NCI-H128 (cell line): ENCODE measurements around the gene FAM193B.

Source experiments
- DNase-seq: peaks from one replicate; lab custom pipeline; 2025; ENCODE audit not compliant: unreplicated experiment; lab: John Stamatoyannopoulos, UW

FAM193B gene

GRCh38 chr5:177554474-177555111, at the start of gene FAM193B:
TSS of gene FAM193B (minus strand) at chr5:177554563. CDS start at chr5:177554458, 105 bp downstream.
- peak; percentile 67 for DNase-seq

GRCh38 chr5:177604116-177604521, 49.8 kb upstream of the FAM193B start:
- no peak for DNase-seq

GRCh38 chr5:177603631-177604030, 49.3 kb upstream of the FAM193B start:
- no peak for DNase-seq

GRCh38 chr5:177602458-177602830, 48.1 kb upstream of the FAM193B start:
- no peak for DNase-seq

- DNase-seq = no peak
These were observed 47.5 kb upstream of the FAM193B start for GRCh38 chr5:177601577-177602457.

- no peak for DNase-seq
These were observed 46.8 kb upstream of the FAM193B start for GRCh38 chr5:177601126-177601525.

- no peak for DNase-seq
These were observed 46.2 kb upstream of the FAM193B start for GRCh38 chr5:177600508-177601018.

GRCh38 chr5:177599731-177600507, 45.6 kb upstream of the FAM193B start, which contains the start of gene B4GALT7:
TSS of gene B4GALT7 (plus strand) at chr5:177600132. CDS start at chr5:177600211, 79 bp downstream.
- DNase-seq = peak; percentile 44

GRCh38 chr5:177598477-177598876, 44.1 kb upstream of the FAM193B start:
- DNase-seq = no peak

GRCh38 chr5:177596775-177597238, 42.4 kb upstream of the FAM193B start:
- no peak for DNase-seq

GRCh38 chr5:177595991-177596774, 41.8 kb upstream of the FAM193B start:
- DNase-seq = no peak

- DNase-seq = no peak
These were observed 40.7 kb upstream of the FAM193B start for GRCh38 chr5:177595026-177595585.

GRCh38 chr5:177594071-177594470, 39.7 kb upstream of the FAM193B start:
- no peak for DNase-seq

- no peak for DNase-seq
These were observed 39.1 kb upstream of the FAM193B start for GRCh38 chr5:177593511-177593910.

GRCh38 chr5:177592905-177593304, 38.5 kb upstream of the FAM193B start:
- DNase-seq = no peak

GRCh38 chr5:177592010-177592834, 37.9 kb upstream of the FAM193B start, which contains the start of gene TMED9:
TSS of gene TMED9 (plus strand) at chr5:177592203. CDS start at chr5:177592215, 12 bp downstream.
- DNase-seq = peak; percentile 45

GRCh38 chr5:177591690-177592009, 37.3 kb upstream of the FAM193B start:
- DNase-seq = no peak

- DNase-seq = no peak
These were observed 36.0 kb upstream of the FAM193B start for GRCh38 chr5:177590406-177590805.

GRCh38 chr5:177588413-177588909, 34.1 kb upstream of the FAM193B start:
- no peak for DNase-seq
